Duodenal mucosa (tissue), 2 donors: Measurements from ENCODE around the gene EXOC1L.
"Not testable (repeated sequence)": the region's sequence is repeated elsewhere in the genome, so short reads cannot be mapped to it uniquely, and the experiment has no call there.

Experiments
- H3K27ac ChIP-seq: one replicate; pipeline ENCODE4 v1.7.0; 2013; ENCODE audit warnings: low read depth, low read length
- H3K27me3 ChIP-seq, 2 donors: one replicate each; pipeline ENCODE4 v1.7.0; 2013; ENCODE audit warnings: low read length in 2 of 2, control low read depth in 1 of 2; ENCODE audit not compliant: insufficient read depth in 2 of 2, control insufficient read depth in 1 of 2
- H3K36me3 ChIP-seq, 2 donors: one replicate each; pipeline ENCODE4 v1.7.0; 2013; ENCODE audit warnings: low read length in 2 of 2, control low read depth in 1 of 2; ENCODE audit not compliant: insufficient read depth in 2 of 2, control insufficient read depth in 1 of 2
- H3K4me1 ChIP-seq, 2 donors: one replicate each; pipeline ENCODE4 v1.7.0; 2013; ENCODE audit warnings: low read length in 2 of 2, control low read depth in 1 of 2; ENCODE audit not compliant: insufficient read depth in 2 of 2, control insufficient read depth in 1 of 2
- H3K4me3 ChIP-seq, 2 donors: one replicate each; pipeline ENCODE4 v1.7.0; 2013; ENCODE audit warnings: low read length in 2 of 2, low read depth in 1 of 2
- H3K9ac ChIP-seq, 2 donors: one replicate each; pipeline ENCODE4 v1.7.0; 2013; ENCODE audit warnings: low read length in 2 of 2, low read depth in 1 of 2
- H3K9me3 ChIP-seq, 2 donors: one replicate each; pipeline ENCODE4 v1.7.0; 2013; ENCODE audit warnings: low read length in 2 of 2, control low read depth in 1 of 2; ENCODE audit not compliant: control insufficient read depth in 1 of 2

EXOC1L gene

DNA sequence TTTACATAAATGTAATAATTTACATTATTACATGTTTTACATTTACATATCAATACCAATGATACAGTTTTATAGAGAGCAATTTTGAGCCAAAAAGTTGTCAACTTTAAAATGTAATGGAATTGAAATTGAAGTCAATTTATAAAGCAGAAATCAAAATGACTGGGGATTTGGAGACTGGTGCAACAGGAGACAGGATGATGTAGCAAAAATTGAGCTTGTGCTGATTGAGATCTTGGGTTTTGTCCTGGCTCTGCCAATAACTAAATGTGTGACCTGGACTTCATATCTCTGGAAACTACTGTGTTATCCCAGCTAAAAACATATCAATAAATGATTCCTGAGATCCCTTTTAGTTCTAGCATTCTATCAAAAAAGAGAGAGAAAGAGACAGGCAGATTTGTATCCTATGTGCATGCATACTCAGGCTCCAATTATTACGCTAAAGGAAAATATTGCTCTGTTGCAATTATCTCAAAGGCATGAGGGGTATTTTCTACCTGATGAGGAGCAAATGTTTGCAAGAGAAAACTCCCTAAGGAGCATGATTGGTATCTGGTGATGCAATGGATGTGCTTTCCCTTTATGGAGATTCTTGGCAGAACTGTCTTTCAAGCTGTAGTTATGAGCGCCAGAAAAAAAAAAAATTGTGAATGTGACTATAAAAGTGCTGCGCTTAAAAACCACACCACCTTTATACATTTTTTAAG lies 14.7 kb downstream of the EXOC1L start:
- H3K27me3 ChIP-seq = peaks cover 0 to 5% of the 10 kb centered on the region in 2 donors
- H3K27ac ChIP-seq = no peak overlapping the region
- no peaks in the 10 kb centered on the region for H3K4me1 ChIP-seq

DNA sequence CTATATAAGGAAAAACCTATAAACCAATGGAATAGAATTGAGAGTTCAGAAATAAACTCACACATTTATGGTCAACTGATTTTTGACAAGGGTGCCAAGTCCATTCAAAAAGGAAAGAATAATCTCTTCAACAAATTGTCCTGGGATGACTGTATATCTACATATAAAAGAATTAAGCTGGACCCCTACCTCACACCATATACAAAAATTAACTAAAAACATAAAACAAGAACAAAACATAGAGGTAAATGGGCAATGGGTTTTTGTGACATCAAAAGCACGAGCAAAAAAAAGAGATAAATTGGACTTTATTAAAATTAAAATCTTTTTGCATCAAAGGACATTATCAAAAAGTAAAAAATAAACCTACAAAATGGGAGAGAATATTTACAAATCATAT lies 18.3 kb downstream of the EXOC1L start:
- Histone ChIP-seq H3K27ac (no peak overlapping the region), H3K4me1 (no peaks in the 10 kb centered on the region), H3K36me3 (no peaks in the 10 kb centered on the region), H3K27me3 (no peaks in the 10 kb centered on the region), H3K9ac (no peak overlapping the region), H3K9me3 (no peaks in the 10 kb centered on the region), H3K4me3 (no peak overlapping the region)

More for the DNA sequence above, 14.7 kb downstream of the EXOC1L start:
- Histone ChIP-seq H3K9me3 (no peaks in the 10 kb centered on the region), H3K9ac (no peak overlapping the region), H3K4me3 (no peak overlapping the region), H3K36me3 (no peaks in the 10 kb centered on the region)

DNA sequence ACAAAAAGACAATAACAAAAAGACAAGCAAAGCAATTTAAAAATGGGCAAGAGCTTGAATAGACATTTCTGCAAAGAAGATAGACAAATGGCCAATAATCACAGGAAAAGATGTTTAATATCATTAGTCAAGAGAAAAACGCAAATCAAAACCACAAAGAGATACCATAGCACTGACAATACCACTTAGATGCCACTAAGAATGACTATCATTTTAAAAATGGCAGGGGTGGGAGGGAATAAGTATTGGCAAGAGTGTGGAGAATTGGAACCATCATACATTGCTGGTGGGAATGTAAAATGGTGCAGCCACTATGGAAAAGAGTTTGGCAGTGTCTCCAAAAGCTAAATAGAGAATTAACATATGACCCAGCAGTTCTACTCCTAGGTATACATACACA lies 18.8 kb downstream of the EXOC1L start:
- Histone ChIP-seq H3K4me3 (no peak overlapping the region), H3K9me3 (no peaks in the 10 kb centered on the region), H3K36me3 (no peaks in the 10 kb centered on the region), H3K4me1 (no peaks in the 10 kb centered on the region), H3K27me3 (no peaks in the 10 kb centered on the region), H3K9ac (no peak overlapping the region), H3K27ac (no peak overlapping the region)

DNA sequence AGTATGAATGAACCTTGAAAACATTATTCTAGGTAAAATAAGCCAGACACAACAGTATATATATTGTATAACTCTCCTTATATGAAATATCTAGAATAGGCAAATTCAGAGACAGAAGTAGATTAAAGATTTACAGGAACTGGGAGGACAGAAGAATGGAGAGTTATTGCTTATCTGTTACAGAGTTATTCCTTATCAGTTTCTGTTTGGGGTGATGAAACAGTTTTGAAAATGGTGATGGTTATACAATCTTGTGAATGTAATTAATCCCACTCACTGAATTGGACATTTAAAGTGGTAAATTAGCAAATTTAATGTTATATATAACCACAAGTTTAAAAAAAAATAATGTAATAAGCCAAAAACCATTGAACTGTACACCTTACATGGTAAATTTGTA lies 19.4 kb downstream of the EXOC1L start:
- Histone ChIP-seq H3K9ac (no peak overlapping the region), H3K4me3 (no peak overlapping the region), H3K36me3 (no peaks in the 10 kb centered on the region), H3K27ac (no peak overlapping the region), H3K9me3 (no peaks in the 10 kb centered on the region), H3K27me3 (no peaks in the 10 kb centered on the region), H3K4me1 (no peaks in the 10 kb centered on the region)

DNA sequence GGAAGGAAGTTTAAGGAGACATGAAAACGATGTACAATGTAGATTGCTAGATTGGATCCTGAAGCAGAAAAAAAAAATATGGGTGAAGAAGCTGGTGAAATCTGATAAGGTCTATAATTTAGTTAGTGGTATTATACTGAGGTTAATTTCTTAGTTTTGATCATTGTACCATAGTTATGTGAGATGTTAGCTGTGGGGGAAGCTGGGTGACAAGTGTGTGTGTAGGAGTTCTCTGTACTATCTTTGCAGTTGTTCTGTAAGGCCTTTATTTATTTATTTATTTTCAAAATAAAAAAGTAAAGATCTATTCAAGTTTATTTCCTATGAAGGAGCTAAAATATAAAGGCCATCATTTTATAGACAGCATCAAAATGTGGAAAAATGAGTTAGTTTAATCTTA lies 21.4 kb downstream of the EXOC1L start:
- no peak overlapping the region for H3K4me3 ChIP-seq
- no peaks in the 10 kb centered on the region for H3K27me3 ChIP-seq
- no peaks in the 10 kb centered on the region for H3K36me3 ChIP-seq
- no peak overlapping the region for H3K27ac ChIP-seq
- H3K9me3 ChIP-seq = no peaks in the 10 kb centered on the region
- no peaks in the 10 kb centered on the region for H3K4me1 ChIP-seq
- H3K9ac ChIP-seq = no peak overlapping the region

DNA sequence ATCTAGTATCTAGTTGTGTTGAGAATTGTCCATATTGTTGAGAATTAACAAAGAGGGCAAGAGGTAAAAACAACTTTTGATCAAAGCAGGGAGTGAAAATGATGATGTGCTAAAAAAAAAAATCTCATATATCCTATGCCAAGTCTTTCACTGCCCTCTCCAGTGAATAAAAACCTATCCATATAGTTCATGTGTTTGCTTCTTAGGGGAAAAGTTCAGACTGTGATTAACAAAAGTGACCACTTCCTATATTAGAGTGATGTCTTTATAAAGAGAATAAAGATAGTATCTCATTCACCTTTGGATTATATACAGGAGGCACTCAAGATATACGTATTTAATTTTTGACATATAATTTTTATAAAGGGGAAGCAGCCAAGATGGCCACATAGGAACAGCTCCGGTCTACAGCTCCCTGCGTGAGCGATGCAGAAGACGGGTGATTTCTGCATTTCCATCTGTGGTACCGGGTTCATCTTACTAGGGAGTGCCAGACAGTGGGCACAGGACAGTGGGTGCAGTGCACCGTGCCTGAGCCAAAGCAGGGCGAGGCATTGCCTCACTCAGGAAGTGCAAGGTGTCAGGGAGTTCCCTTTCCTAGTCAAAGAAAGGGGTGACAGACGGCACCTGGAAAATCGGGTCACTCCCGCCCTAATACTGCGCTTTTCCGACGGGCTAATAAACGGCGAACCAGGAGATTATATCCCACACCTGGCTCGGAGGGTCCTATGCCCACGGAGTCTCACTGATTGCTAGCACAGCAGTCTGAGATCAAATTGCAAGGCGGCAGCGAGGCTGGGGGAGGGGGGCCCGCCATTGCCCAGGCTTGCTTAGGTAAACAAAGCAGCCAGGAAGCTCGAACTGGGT lies 22.0 kb downstream of the EXOC1L start:
- H3K27ac ChIP-seq = not testable (repeated sequence)

DNA sequence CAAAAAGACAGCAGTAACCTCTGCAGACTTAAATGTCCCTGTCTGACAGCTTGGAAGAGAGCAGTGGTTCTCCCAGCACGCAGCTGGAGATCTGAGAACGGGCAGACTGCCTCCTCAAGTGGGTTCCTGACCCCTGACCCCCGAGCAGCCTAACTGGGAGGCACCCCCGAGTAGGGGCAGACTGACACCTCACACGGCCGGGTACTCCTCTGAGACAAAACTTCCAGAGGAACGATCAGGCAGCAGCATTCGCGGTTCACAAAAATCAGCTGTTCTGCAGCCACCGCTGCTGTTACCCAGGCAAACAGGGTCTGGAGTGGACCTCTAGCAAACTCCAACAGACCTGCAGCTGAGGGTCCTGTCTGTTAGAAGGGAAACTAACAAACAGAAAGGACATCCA lies 22.7 kb downstream of the EXOC1L start:
- H3K36me3 ChIP-seq = not testable (repeated sequence)

More for the DNA sequence above, 22.0 kb downstream of the EXOC1L start:
- H3K9ac ChIP-seq, H3K4me1 ChIP-seq, H3K36me3 ChIP-seq, H3K4me3 ChIP-seq, H3K27me3 ChIP-seq, H3K9me3 ChIP-seq: not testable (repeated sequence)

DNA sequence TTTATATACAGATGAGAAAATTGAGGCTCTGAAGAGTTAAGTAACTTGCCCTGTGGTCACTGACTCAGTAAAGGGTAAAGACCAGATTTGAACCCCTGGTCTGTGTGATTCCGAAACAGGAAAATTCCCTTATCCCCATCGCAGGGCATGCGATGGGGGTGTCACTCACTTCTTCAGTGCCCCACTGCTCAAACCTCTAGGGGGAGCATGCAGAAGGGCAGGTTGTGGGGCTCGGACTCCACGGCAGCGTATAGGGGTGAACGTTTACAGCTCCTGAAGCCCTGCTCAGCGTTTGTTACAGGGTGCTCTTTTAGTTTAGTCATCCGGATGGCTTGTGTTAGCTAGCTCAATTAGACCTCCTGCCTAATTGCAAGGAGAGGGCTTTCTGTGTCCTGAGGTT lies 30.1 kb downstream of the EXOC1L start:
- Histone ChIP-seq H3K36me3 (no peaks in the 10 kb centered on the region), H3K9me3 (no peaks in the 10 kb centered on the region), H3K4me1 (peaks cover 16 to 21% of the 10 kb centered on the region in 2 donors), H3K4me3 (no peak overlapping the region), H3K27me3 (no peaks in the 10 kb centered on the region), H3K9ac (no peak overlapping the region), H3K27ac (no peak overlapping the region)

More for the DNA sequence above, 22.7 kb downstream of the EXOC1L start:
- not testable (repeated sequence) for H3K4me3 ChIP-seq, H3K27me3 ChIP-seq, H3K27ac ChIP-seq, H3K9me3 ChIP-seq, H3K4me1 ChIP-seq, H3K9ac ChIP-seq

DNA sequence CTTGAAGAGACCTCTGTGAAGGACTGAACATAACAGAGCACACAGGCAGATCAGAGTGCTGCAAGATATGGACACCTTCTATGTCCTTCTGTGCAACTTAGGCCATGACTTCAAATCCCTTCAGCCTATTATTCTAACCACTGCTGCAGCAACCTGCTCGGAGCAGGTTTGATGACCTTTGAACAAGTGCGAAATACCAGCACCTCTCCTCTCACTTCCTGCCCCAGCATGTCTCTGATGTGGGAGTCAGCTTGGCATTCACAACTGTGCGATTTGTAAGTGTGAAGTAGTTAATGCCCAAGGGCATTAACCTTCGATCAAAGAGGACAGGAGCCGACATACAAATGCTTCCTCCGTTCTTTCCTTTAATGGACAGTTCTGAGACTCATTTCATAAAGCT lies 32.3 kb downstream of the EXOC1L start:
- H3K36me3 ChIP-seq = no peaks in the 10 kb centered on the region
- no peak overlapping the region for H3K4me3 ChIP-seq
- H3K27ac ChIP-seq = no peak overlapping the region
- no peak overlapping the region for H3K9ac ChIP-seq
- no peaks in the 10 kb centered on the region for H3K27me3 ChIP-seq
- H3K9me3 ChIP-seq = no peaks in the 10 kb centered on the region
- peaks cover 19 to 30% of the 10 kb centered on the region in 2 donors for H3K4me1 ChIP-seq

DNA sequence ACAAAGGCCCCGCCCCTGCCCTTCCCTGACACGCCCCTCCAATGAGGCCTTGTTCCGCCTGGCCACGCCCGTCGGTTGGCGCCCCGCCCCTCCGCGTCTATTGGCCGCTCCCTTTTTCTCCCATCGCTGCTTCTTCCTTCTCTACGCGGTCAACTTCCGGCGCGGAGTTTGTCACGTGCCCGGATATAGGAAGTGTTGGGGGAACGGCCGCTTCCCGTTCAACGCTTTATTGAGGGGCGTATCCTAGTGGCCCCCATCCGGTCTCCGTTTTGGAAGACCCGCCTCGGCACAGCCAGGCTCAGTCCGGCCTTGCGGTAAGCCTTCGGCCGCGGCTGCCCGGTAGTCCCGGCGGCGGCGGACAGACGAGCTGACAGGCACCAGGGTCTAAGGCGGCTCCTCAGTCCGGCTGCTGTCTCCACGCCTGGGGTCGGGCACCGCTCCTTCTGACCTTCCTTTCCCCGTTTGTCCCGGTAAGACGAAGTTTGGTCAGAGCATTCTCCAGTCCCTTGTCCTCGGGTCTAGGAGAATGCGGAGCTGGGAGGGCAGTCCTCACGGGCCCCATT lies 34.0 kb downstream of the EXOC1L start, which contains the start of gene EXOC1:
Gene EXOC1 (plus strand): TSS at position 165 of the 563 bp plus-strand sequence. CDS start 4,676 bp downstream, outside the sequence.
- Histone ChIP-seq H3K4me1 (peaks cover 19 to 30% of the 10 kb centered on the region in 2 donors), H3K9me3 (no peaks in the 10 kb centered on the region), H3K36me3 (peaks cover 0 to 2% of the 10 kb centered on the region in 2 donors), H3K4me3 (peak within 1 kb of the TSS; percentile 98 to 99), H3K9ac (peak within 1 kb of the TSS; percentile 92 to 96), H3K27ac (peak within 1 kb of the TSS; percentile 76), H3K27me3 (no peaks in the 10 kb centered on the region)
